ENCODE results near the gene RFX8. TPM values are rescaled to one million over a fixed set of nuclear protein-coding genes. Genes with fewer than 3 reads are reported as not detected.

RFX8 gene
- total and polyA plus RNA-seq, 10 of the 15 experiments (the other 5 are each of a cell fraction or from before 2014, with no cell fraction given) = 0.19 TPM; not detected in 9

DNA sequence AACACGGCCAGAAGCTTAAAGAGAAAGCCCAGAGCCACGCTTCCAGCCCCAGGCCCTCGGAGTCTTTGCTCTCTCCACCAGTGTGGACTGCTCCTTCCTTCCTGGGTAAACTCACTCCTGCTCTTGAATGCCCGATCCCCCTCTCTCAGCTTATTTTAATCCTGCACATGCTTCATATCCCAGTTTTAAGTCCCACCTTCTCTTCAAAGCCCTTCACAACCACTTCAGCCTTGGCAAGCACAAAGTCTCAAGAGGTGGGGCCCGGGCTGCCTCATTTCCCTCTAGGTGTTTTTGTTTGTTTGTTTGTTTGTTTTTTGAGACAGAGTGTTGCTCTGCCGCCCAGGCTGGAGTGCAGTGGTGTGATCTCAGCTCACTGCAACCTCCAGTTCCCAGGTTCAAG is 66.0 kb downstream of the RFX8 start:
- BruUV-seq (replicated peaks) = no TSS peak
- ChIA-PET SMC1A (ENCODE audit: uncharacterized antibody, unreplicated experiment) (no interaction called here), CTCF (interaction anchor here (0.8 to 2.5 kb wide), 4 partner anchors 9 to 423 kb away, joined by 3 to 15 read pairs (median 4); no protein-coding TSS in a partner anchor), RAD21 (ENCODE audit: unreplicated experiment) (interaction anchor here (1.0 kb wide), 1 partner anchor 315 kb away, joined by 3 read pairs; no protein-coding TSS in a partner anchor), POLR2A (no interaction called here)
- no peak overlapping the region for H3K4me3 ChIP-seq
- H3K36me3 ChIP-seq (ENCODE audit: control insufficient read depth in 2 of 2, insufficient read depth in 2 of 2, low read length in 1 of 2) = no peaks in the 10 kb centered on the region
- TF ChIP-seq MYC (IDR thresholded peaks at IDR 0.05; ENCODE audit: insufficient read depth, insufficient read length, insufficient replicate concordance, low read length, severe bottlenecking) (no peak), NR2C1 (IDR thresholded peaks at IDR 0.05) (no peak), HDAC2 (IDR thresholded peaks at IDR 0.05) (no peak), CBX5 (IDR thresholded peaks at IDR 0.05; ENCODE audit: low read depth) (no peak), RCOR1 (conservative IDR thresholded peaks at IDR 0.05; ENCODE audit: low read depth, low read length) (no peak)
- H4K20me1 ChIP-seq (ENCODE audit: control insufficient read depth, insufficient read depth) = no peaks in the 10 kb centered on the region
- H3K9me3 ChIP-seq (replicated peaks; ENCODE audit: control insufficient read depth, insufficient read depth, low read length) = no peaks in the 10 kb centered on the region
- no peaks in the 10 kb centered on the region; a peak in 2 of 4 replicates for H3K27me3 ChIP-seq (replicated peaks in 1 of 2; ENCODE audit: control insufficient read depth in 2 of 2, insufficient read depth in 2 of 2, low read length in 1 of 2)
- intact Hi-C loops (cut with micrococcal nuclease; ENCODE audit: unreplicated experiment) = loop anchor here (10.0 kb wide), 1 partner anchor 394 kb away; no protein-coding TSS in a partner anchor
- no peak overlapping the region for H3K9ac ChIP-seq (ENCODE audit: control insufficient read depth, insufficient read depth, low read length)
- DNase-seq (ENCODE audit: low read depth, low spot score) = no peak
- 10% methylated on average over 6 of the region's 6 CpGs for WGBS (ENCODE audit: insufficient coverage, insufficient replicate concordance, low lambda C conversion rate, missing lambda C conversion rate)
- no peak for FAIRE-seq
- no peak overlapping the region for H2AFZ ChIP-seq (ENCODE audit: control insufficient read depth, low read depth, low read length)
- no peaks in the 10 kb centered on the region for H3K4me1 ChIP-seq (ENCODE audit: control insufficient read depth, insufficient read depth, low read length)
- H3K4me2 ChIP-seq (ENCODE audit: control insufficient read depth, insufficient read depth) = no peak overlapping the region
- ATAC-seq = no peak
- in situ Hi-C loops (cut with MboI) = loop anchor here (25.0 kb wide), 1 partner anchor 1053 kb away; the partner anchor contains the start of gene SLC9A4
- H3K79me2 ChIP-seq (ENCODE audit: control insufficient read depth, insufficient read depth, low read length) = no peaks in the 10 kb centered on the region
- H3K27ac ChIP-seq (ENCODE audit: control insufficient read depth, insufficient read depth) = no peak overlapping the region

DNA sequence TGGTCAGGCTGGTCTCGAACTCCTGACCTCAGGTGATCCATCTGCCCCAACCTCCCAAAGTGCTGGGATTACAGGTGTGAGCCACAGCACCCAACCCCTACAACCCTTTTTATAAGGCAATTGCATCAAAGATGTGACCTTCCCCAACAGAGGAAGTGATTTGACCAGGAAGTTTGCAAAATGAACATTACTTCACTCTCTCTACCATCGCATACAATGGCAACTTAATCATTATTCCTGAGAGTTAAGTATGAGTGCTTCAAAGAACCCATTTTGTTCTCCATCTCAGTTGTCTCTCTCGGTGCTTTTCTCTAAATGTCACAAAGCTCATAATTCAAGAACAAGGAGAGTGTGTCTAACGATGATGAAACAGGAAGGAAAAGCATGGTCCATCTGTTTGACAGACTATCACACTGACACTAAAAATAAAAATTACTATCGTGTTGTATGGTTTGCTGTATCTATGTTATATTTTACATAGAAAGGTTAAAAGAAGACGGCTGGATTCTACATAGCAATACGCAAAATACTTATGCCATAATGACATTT is 69.5 kb downstream of the RFX8 start:
- ChIA-PET SMC1A (ENCODE audit: uncharacterized antibody, unreplicated experiment) (no interaction called here), POLR2A (no interaction called here), CTCF (no interaction called here), RAD21 (ENCODE audit: unreplicated experiment) (interaction anchor here (0.6 kb wide), 1 partner anchor 42 kb away, joined by 3 read pairs; no protein-coding TSS in a partner anchor)
- FAIRE-seq (no peak), DNase-seq (ENCODE audit: low read depth, low spot score) (no peak), ATAC-seq (no peak)
- in situ Hi-C loops (cut with MboI) = loop anchor here (25.0 kb wide), 1 partner anchor 1057 kb away; the partner anchor contains the start of gene SLC9A4
- Histone ChIP-seq H3K9me3 (replicated peaks; ENCODE audit: control insufficient read depth, insufficient read depth, low read length) (no peaks in the 10 kb centered on the region), H3K9ac (ENCODE audit: control insufficient read depth, insufficient read depth, low read length) (no peak overlapping the region), H3K27me3 (replicated peaks in 1 of 2; ENCODE audit: control insufficient read depth in 2 of 2, insufficient read depth in 2 of 2, low read length in 1 of 2) (peaks cover 0 to 9% of the 10 kb centered on the region in 2 experiments; a peak in 3 of 4 replicates), H3K4me3 (no peak overlapping the region), H3K36me3 (ENCODE audit: control insufficient read depth in 2 of 2, insufficient read depth in 2 of 2, low read length in 1 of 2) (no peaks in the 10 kb centered on the region), H3K4me1 (ENCODE audit: control insufficient read depth, insufficient read depth, low read length) (no peaks in the 10 kb centered on the region), H4K20me1 (ENCODE audit: control insufficient read depth, insufficient read depth) (no peaks in the 10 kb centered on the region), H2AFZ (ENCODE audit: control insufficient read depth, low read depth, low read length) (no peak overlapping the region), H3K27ac (ENCODE audit: control insufficient read depth, insufficient read depth) (no peak overlapping the region), H3K79me2 (ENCODE audit: control insufficient read depth, insufficient read depth, low read length) (no peaks in the 10 kb centered on the region), H3K4me2 (ENCODE audit: control insufficient read depth, insufficient read depth) (no peak overlapping the region)
- BruUV-seq (replicated peaks) = no TSS peak
- 21% methylated on average over 7 of the region's 7 CpGs for WGBS (ENCODE audit: insufficient coverage, insufficient replicate concordance, low lambda C conversion rate, missing lambda C conversion rate)
- intact Hi-C loops (cut with micrococcal nuclease; ENCODE audit: unreplicated experiment) = loop anchor here (10.0 kb wide), 1 partner anchor 391 kb away; no protein-coding TSS in a partner anchor
- TF ChIP-seq ZNF274 (IDR thresholded peaks at IDR 0.05; ENCODE audit: insufficient read depth, insufficient read length) = no peak
- TF ChIP-seq PAX5 (IDR thresholded peaks at IDR 0.05; ENCODE audit: borderline replicate concordance, low read depth, low read length) = no peak
- no peak for TF ChIP-seq BACH1 (IDR thresholded peaks at IDR 0.05; ENCODE audit: borderline replicate concordance)
- no peak for TF ChIP-seq ZZZ3 (IDR thresholded peaks at IDR 0.05; ENCODE audit: control insufficient read depth, insufficient read length, low read depth)
- no peak for TF ChIP-seq BMI1 (IDR thresholded peaks at IDR 0.05; ENCODE audit: borderline replicate concordance)
- no peak for TF ChIP-seq FOXM1 (IDR thresholded peaks at IDR 0.05; ENCODE audit: low read depth, low read length)
- no peak for TF ChIP-seq SP1 (IDR thresholded peaks at IDR 0.05; ENCODE audit: low read depth, low read length)
- no peak for TF ChIP-seq ZNF622 (IDR thresholded peaks at IDR 0.05)
- TF ChIP-seq ZNF592 (IDR thresholded peaks at IDR 0.05) = no peak

Data from GM12878 (cell line).